ENCODE measurements around the gene AKNA.

AKNA gene

GRCh38 chr9:114362394-114362793 is 25.4 kb downstream of the AKNA start:
- DNase-seq (ENCODE audit: low spot score): no peak

- no peak for DNase-seq (ENCODE audit: low spot score)
Observed at GRCh38 chr9:114361542-114361941, 26.2 kb downstream of the AKNA start.

- no peak for DNase-seq (ENCODE audit: low spot score)
Observed at GRCh38 chr9:114359801-114360200, 28.0 kb downstream of the AKNA start.

GRCh38 chr9:114357911-114358328 is 29.9 kb downstream of the AKNA start:
- no peak for DNase-seq (ENCODE audit: low spot score)

GRCh38 chr9:114357360-114357759 is 30.4 kb downstream of the AKNA start:
- no peak for DNase-seq (ENCODE audit: low spot score)

- DNase-seq (ENCODE audit: low spot score): no peak
Observed at GRCh38 chr9:114356792-114357191, 31.0 kb downstream of the AKNA start.

- DNase-seq (ENCODE audit: low spot score): no peak
Observed at GRCh38 chr9:114355821-114356220, 32.0 kb downstream of the AKNA start.

GRCh38 chr9:114351932-114352331 is 35.9 kb downstream of the AKNA start:
- no peak for DNase-seq (ENCODE audit: low spot score)

- DNase-seq (ENCODE audit: low spot score): no peak
Observed at GRCh38 chr9:114350636-114351401, 37.0 kb downstream of the AKNA start.

- no peak for DNase-seq (ENCODE audit: low spot score)
Observed at GRCh38 chr9:114349713-114350480, 37.9 kb downstream of the AKNA start.

GRCh38 chr9:114348906-114349482 is 38.8 kb downstream of the AKNA start:
- DNase-seq (ENCODE audit: low spot score): no peak

GRCh38 chr9:114348261-114348905 is 39.4 kb downstream of the AKNA start:
- DNase-seq (ENCODE audit: low spot score): no peak

- DNase-seq (ENCODE audit: low spot score): no peak
Observed at GRCh38 chr9:114347675-114348074, 40.1 kb downstream of the AKNA start.

GRCh38 chr9:114346146-114346545 is 41.6 kb downstream of the AKNA start:
- no peak for DNase-seq (ENCODE audit: low spot score)

GRCh38 chr9:114345493-114346065 is 42.2 kb downstream of the AKNA start:
- DNase-seq (ENCODE audit: low spot score): no peak

- no peak for DNase-seq (ENCODE audit: low spot score)
Observed at GRCh38 chr9:114344692-114345091, 43.1 kb downstream of the AKNA start.

GRCh38 chr9:114344188-114344566 is 43.6 kb downstream of the AKNA start:
- no peak for DNase-seq (ENCODE audit: low spot score)

- no peak for DNase-seq (ENCODE audit: low spot score)
Observed at GRCh38 chr9:114343471-114344187, 44.2 kb downstream of the AKNA start.

GRCh38 chr9:114342755-114343440 is 44.9 kb downstream of the AKNA start:
- no peak for DNase-seq (ENCODE audit: low spot score)

GRCh38 chr9:114341991-114342390 is 45.8 kb downstream of the AKNA start:
- DNase-seq (ENCODE audit: low spot score): no peak

All from D341Med (cell line).